ENCODE measurements around the gene UGGT2.

UGGT2 gene

GRCh38 chr13:96041326-96042110, 11.7 kb downstream of the UGGT2 start:
- no peaks in the 10 kb centered on the region for H3F3A ChIP-seq (ENCODE audit: control insufficient read depth, insufficient read depth)
- no peak overlapping the region for H3K4me3 ChIP-seq (ENCODE audit: low read length)
- H3K4me2 ChIP-seq (ENCODE audit: low read length), result no peak overlapping the region
- H3K27ac ChIP-seq (ENCODE audit: low read depth, low read length), result no peak overlapping the region
- TF ChIP-seq EZH2phosphoT487 (IDR thresholded peaks at IDR 0.05; ENCODE audit: borderline replicate concordance, low read length) (no peak), CTCF (IDR thresholded peaks at IDR 0.05; ENCODE audit: low read depth, low read length, poor library complexity, severe bottlenecking) (no peak)
- no peaks in the 10 kb centered on the region for H4K20me1 ChIP-seq (ENCODE audit: control insufficient read depth, insufficient read depth, low read depth, low read length)
- H3K79me2 ChIP-seq (ENCODE audit: control insufficient read depth, low read length), result peaks cover 94% of the 10 kb centered on the region
- H3K27me3 ChIP-seq (ENCODE audit: control insufficient read depth, low read length), result no peaks in the 10 kb centered on the region
- H3K4me1 ChIP-seq (ENCODE audit: control insufficient read depth, low read length), result no peaks in the 10 kb centered on the region
- no peaks in the 10 kb centered on the region for H3K9me3 ChIP-seq (ENCODE audit: control insufficient read depth, insufficient read depth, low read length)
- no peaks in the 10 kb centered on the region for H3K9me2 ChIP-seq (replicated peaks; ENCODE audit: control insufficient read depth, low read length)
- peaks cover 10% of the 10 kb centered on the region; the same call in 1 of the 2 replicates for H3K36me3 ChIP-seq (ENCODE audit: control insufficient read depth, low read length)

GRCh38 chr13:96036515-96036914, 16.7 kb downstream of the UGGT2 start:
- no peak overlapping the region for H3K27ac ChIP-seq (ENCODE audit: low read depth, low read length)

GRCh38 chr13:96034662-96035061, 18.5 kb downstream of the UGGT2 start:
- TF ChIP-seq EZH2phosphoT487 (IDR thresholded peaks at IDR 0.05; ENCODE audit: borderline replicate concordance, low read length) (no peak), CTCF (IDR thresholded peaks at IDR 0.05; ENCODE audit: low read depth, low read length, poor library complexity, severe bottlenecking) (no peak)
- Histone ChIP-seq H3K27ac (ENCODE audit: low read depth, low read length) (no peak overlapping the region), H3K79me2 (ENCODE audit: control insufficient read depth, low read length) (peaks cover 68% of the 10 kb centered on the region), H3K36me3 (ENCODE audit: control insufficient read depth, low read length) (peaks cover 26% of the 10 kb centered on the region), H3K9me3 (ENCODE audit: control insufficient read depth, insufficient read depth, low read length) (peaks cover 18% of the 10 kb centered on the region), H3F3A (ENCODE audit: control insufficient read depth, insufficient read depth) (no peaks in the 10 kb centered on the region), H3K27me3 (ENCODE audit: control insufficient read depth, low read length) (no peaks in the 10 kb centered on the region), H3K4me2 (ENCODE audit: low read length) (no peak overlapping the region), H4K20me1 (ENCODE audit: control insufficient read depth, insufficient read depth, low read depth, low read length) (no peaks in the 10 kb centered on the region), H3K9me2 (replicated peaks; ENCODE audit: control insufficient read depth, low read length) (no peaks in the 10 kb centered on the region), H3K4me3 (ENCODE audit: low read length) (no peak overlapping the region), H3K4me1 (ENCODE audit: control insufficient read depth, low read length) (no peaks in the 10 kb centered on the region)

More at GRCh38 chr13:96036515-96036914, 16.7 kb downstream of the UGGT2 start:
- no peak for TF ChIP-seq EZH2phosphoT487 (IDR thresholded peaks at IDR 0.05; ENCODE audit: borderline replicate concordance, low read length)
- TF ChIP-seq CTCF (IDR thresholded peaks at IDR 0.05; ENCODE audit: low read depth, low read length, poor library complexity, severe bottlenecking), result no peak
- Histone ChIP-seq H4K20me1 (ENCODE audit: control insufficient read depth, insufficient read depth, low read depth, low read length) (no peaks in the 10 kb centered on the region), H3K9me3 (ENCODE audit: control insufficient read depth, insufficient read depth, low read length) (peaks cover 18% of the 10 kb centered on the region), H3K4me1 (ENCODE audit: control insufficient read depth, low read length) (no peaks in the 10 kb centered on the region), H3K9me2 (replicated peaks; ENCODE audit: control insufficient read depth, low read length) (no peaks in the 10 kb centered on the region), H3K79me2 (ENCODE audit: control insufficient read depth, low read length) (peaks cover 85% of the 10 kb centered on the region), H3K4me3 (ENCODE audit: low read length) (no peak overlapping the region), H3F3A (ENCODE audit: control insufficient read depth, insufficient read depth) (no peaks in the 10 kb centered on the region), H3K4me2 (ENCODE audit: low read length) (no peak overlapping the region), H3K27me3 (ENCODE audit: control insufficient read depth, low read length) (no peaks in the 10 kb centered on the region), H3K36me3 (ENCODE audit: control insufficient read depth, low read length) (peaks cover 28% of the 10 kb centered on the region)

All from DOHH2 (cell line).